Body of pancreas (tissue), 4 donors: ENCODE data around the gene ZNF581. TPM values are rescaled to one million over a fixed set of nuclear protein-coding genes. Genes with fewer than 3 reads are reported as not detected.

Source experiments
- ATAC-seq: fragments of 150-250 bp; one replicate; pipeline ENCODE4 v1.9.1; 2016
- DNase-seq, 4 donors: peaks; one replicate each; pipeline ENCODE4 v3.0.0-alpha.2; 2019
- H3K27ac ChIP-seq, 4 donors: fragments of 200-600 bp; sonication (generic); 1 replicate in 3 of 4; 2 replicates in 1 of 4; pipeline versions ENCODE4 v1.5.1 to v1.6.1; 2016 to 2019; ENCODE audit warnings: mild to moderate bottlenecking in 1 of 4, mixed read lengths in 1 of 4, moderate library complexity in 1 of 4
- H3K27me3 ChIP-seq, 2 donors: fragments of 200-600 bp; sonication (generic); one replicate each; pipeline ENCODE4 v1.6.0; 2016; ENCODE audit warnings: mild to moderate bottlenecking in 1 of 2
- H3K36me3 ChIP-seq, 2 donors: fragments of 200-600 bp; sonication (generic); replicated peaks in 1 of 2; 2 replicates each; pipeline ENCODE4 v1.5.1; 2016; ENCODE audit warnings: low read depth in 2 of 2; ENCODE audit not compliant: insufficient read depth in 1 of 2
- H3K4me1 ChIP-seq: fragments of 200-600 bp; sonication (generic); one replicate; pipeline ENCODE4 v1.6.0; 2016
- H3K4me3 ChIP-seq, 2 donors: fragments of 200-600 bp; sonication (generic); 1 replicate in 1 of 2; 2 replicates in 1 of 2; pipeline ENCODE4 v1.5.1; 2016 to 2019
- H3K9me3 ChIP-seq, 3 donors: fragments of 200-600 bp; sonication (generic); 1 replicate in 2 of 3; 2 replicates in 1 of 3; pipeline ENCODE4 v1.5.1; 2016
- POLR2A ChIP-seq, 3 donors: fragments of 450-650 bp; IDR thresholded peaks; one replicate each; pipeline ENCODE4 v1.6.1; 2016; ENCODE audit warnings: antibody characterized with exemption in 3 of 3, mild to moderate bottlenecking in 2 of 3
- WGBS, 2 donors: methylation state at CpG; one replicate each; pipeline ENCODE4 v1.1.5; 2017; 5-methylcytosine and 5-hydroxymethylcytosine counted together
- intact Hi-C: fragments of 100-400 bp; cut with DNase I; formaldehyde crosslinking; loops from one replicate; pipeline ENCODE4 v1.15.1; 2023
- total RNA-seq, 2 donors: library from RNA; depleted of rRNA; stranded (reverse); fragments of >200 nt; gene quantifications; one replicate each; pipeline ENCODE4 v1.1.0, GENCODE V29; 2016
- TF ChIP-seq, protein P1 (sequence below), 7 experiments: fragments of 450-650 bp in 4 of 7; fragments of 200-600 bp in 3 of 7; sonication (generic) in 3 of 7; IDR thresholded peaks; one replicate each; pipeline ENCODE4 v1.5.1; 2016 to 2019; ENCODE audit warnings: antibody characterized with exemption in 7 of 7

ZNF581 gene
- total RNA-seq, 2 donors from 2014 or later: 16.8 to 20.2 TPM

DNA sequence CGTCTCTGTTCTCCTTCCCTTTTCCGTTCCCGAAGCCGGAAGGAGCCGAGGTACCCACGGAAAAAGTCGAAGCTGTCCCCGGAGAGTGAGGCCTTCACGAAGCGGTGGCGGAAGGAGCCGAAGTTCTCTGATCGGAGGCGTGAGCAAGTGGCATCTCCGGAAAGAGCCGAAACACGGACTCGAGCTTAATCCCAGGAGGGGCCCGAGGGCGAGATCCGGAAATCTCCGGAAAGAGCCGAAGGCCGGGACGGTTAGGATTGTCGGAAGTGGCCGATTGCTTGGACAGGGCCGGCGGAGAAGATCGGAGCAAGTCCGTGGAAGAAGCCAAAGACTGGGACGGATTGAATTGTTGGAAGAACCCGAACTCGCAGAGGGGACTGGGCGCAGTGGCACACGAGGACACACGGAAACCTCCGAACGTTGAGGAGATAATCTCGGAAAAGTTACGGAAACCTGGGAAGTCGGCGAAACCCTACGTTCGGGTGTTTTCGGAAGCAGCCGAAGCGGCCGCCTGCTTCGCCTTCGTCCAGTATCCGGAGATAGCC, 10.9 kb downstream of the ZNF581 start:
- peak; percentile 98 to 100 (median 100) for DNase-seq
- WGBS, 2 donors: 0 to 1% methylated on average over 41 to 51 of the region's 52 CpGs
- TF ChIP-seq, protein P1, sequence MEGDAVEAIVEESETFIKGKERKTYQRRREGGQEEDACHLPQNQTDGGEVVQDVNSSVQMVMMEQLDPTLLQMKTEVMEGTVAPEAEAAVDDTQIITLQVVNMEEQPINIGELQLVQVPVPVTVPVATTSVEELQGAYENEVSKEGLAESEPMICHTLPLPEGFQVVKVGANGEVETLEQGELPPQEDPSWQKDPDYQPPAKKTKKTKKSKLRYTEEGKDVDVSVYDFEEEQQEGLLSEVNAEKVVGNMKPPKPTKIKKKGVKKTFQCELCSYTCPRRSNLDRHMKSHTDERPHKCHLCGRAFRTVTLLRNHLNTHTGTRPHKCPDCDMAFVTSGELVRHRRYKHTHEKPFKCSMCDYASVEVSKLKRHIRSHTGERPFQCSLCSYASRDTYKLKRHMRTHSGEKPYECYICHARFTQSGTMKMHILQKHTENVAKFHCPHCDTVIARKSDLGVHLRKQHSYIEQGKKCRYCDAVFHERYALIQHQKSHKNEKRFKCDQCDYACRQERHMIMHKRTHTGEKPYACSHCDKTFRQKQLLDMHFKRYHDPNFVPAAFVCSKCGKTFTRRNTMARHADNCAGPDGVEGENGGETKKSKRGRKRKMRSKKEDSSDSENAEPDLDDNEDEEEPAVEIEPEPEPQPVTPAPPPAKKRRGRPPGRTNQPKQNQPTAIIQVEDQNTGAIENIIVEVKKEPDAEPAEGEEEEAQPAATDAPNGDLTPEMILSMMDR (IDR thresholded peaks at IDR 0.05): no peak
- TF ChIP-seq POLR2A (IDR thresholded peaks at IDR 0.05): no peak
- peak; percentile 85 for ATAC-seq
- Histone ChIP-seq H3K4me3 (peak overlapping the region; percentile 31 to 100), H3K27ac (peak overlapping the region; percentile 99 to 100 (median 99)), H3K36me3 (no peaks in the 10 kb centered on the region), H3K4me1 (peaks cover 44% of the 10 kb centered on the region), H3K27me3 (no peaks in the 10 kb centered on the region), H3K9me3 (no peaks in the 10 kb centered on the region)
- intact Hi-C loops: no loop called here

DNA sequence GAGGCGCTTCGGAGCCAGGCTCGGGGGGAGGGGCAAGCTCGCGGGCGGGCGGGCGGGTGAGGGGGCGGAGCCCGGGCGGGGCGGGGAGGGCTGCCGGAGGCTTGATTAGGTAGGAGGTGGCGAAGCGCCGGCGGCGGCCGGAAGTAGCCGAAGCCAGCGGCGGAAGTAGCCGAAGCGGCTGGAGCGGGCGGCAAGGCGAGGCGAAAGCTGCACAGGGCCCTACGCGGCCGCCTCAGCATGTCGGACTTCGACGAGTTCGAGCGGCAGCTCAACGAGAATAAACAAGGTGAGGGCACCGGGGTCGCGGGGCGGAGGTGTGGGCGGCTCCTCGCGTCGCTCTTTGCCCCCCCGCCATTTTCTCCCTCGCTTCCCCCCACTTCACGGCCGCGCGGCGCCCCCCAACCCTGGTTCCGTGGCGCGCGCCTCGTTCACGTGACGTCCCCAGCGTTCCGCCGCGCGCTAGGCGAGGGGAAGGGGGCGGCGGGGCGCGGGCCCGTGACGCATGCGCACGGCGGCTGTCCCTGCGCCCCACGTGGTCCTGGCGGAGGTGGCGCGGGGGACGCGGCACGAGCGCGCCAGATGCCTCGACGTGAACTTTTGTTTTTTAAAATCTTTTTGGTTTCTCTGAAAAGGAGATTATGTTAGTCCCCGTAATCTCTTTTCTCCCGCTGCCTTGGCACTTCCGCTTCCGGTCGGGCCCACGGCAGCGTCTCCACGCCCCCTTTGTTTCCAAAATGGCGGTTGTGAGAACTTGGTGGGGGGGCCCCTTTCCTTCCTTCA, 11.6 kb downstream of the ZNF581 start, which contains the start of gene U2AF2:
Gene U2AF2 (plus strand): TSS at position 168 of the 780 bp plus-strand sequence. CDS start 70 bp downstream, at position 238.
- no peaks in the 10 kb centered on the region for H3K9me3 ChIP-seq
- H3K36me3 ChIP-seq: peaks cover 0 to 2% of the 10 kb centered on the region in 2 donors
- WGBS, 2 donors: 0% methylated on average over 10 to 83 of the region's 95 CpGs
- TF ChIP-seq, protein P1 (IDR thresholded peaks at IDR 0.05): peak in 1 of 7 experiments; percentile 2
- TF ChIP-seq POLR2A (IDR thresholded peaks at IDR 0.05): peak; percentile 49 to 83 (median 75)
- H3K27ac ChIP-seq: peak within 1 kb of the TSS; percentile 99 to 100 (median 99)
- peak; percentile 68 for ATAC-seq
- peaks cover 44% of the 10 kb centered on the region for H3K4me1 ChIP-seq
- no peaks in the 10 kb centered on the region for H3K27me3 ChIP-seq
- intact Hi-C loops: no loop called here
- peak within 1 kb of the TSS; percentile 77 to 100 for H3K4me3 ChIP-seq
- DNase-seq: peak; percentile 96 to 97 (median 97)

DNA sequence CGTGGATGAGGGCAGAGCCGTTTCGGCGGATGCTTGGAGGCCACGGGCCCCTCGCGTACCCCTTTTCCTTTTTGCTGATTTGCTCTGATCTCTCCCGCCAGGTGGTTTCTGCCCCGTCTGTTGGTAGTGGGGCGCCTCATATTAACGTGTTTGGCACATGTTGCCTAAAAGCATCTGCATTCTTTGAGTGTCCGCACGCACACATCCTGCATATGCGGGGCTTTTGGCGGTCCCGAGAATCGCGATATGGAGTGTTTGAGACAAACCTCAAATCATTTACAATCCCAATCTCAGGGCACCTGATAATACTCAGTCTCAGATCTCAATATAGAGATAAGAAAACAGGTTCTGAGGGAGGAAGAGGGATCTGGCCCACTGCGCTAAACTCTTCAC, 12.2 kb downstream of the ZNF581 start:
- no peak for DNase-seq
- Histone ChIP-seq H3K4me1 (peaks cover 44% of the 10 kb centered on the region), H3K36me3 (peaks cover 0 to 3% of the 10 kb centered on the region in 2 donors), H3K4me3 (peak overlapping the region; percentile 77 to 100), H3K9me3 (no peaks in the 10 kb centered on the region), H3K27ac (peak overlapping the region in 3 of 4 donors; percentile 99 to 100 (median 99)), H3K27me3 (no peaks in the 10 kb centered on the region)
- TF ChIP-seq POLR2A (IDR thresholded peaks at IDR 0.05): no peak
- TF ChIP-seq, protein P1 (IDR thresholded peaks at IDR 0.05): no peak
- ATAC-seq: no peak
- intact Hi-C loops: no loop called here
- 0% methylated on average over 14 to 19 of the region's 19 CpGs for WGBS, 2 donors

DNA sequence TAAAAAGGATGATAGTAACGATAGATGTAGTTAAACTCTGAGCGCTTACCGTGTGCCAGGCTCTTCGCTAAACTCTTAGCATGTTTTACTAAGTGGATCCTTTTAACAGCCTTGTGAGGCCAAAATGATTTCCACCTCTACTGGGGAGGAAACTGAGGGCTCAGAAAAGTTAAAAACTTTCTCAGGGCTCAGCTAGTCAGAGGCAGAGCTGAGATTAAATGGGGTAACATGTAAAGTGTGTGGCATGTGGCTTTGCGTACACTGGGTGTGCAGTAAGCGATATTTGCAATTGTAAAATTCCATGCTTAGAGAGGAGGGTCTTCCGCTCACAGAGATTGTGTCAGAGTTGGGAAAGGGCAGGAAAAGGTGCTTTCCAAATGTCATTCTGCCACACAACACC, 13.1 kb downstream of the ZNF581 start:
- ATAC-seq: no peak
- Histone ChIP-seq H3K4me1 (peaks cover 44% of the 10 kb centered on the region), H3K36me3 (peaks cover 0 to 9% of the 10 kb centered on the region in 2 donors), H3K27ac (peak overlapping the region in 1 of 4 donors; percentile 30), H3K27me3 (no peaks in the 10 kb centered on the region), H3K4me3 (no peak overlapping the region), H3K9me3 (no peaks in the 10 kb centered on the region)
- 35 to 37% methylated on average over 7 of the region's 7 CpGs for WGBS, 2 donors
- TF ChIP-seq, protein P1 (IDR thresholded peaks at IDR 0.05): no peak
- TF ChIP-seq POLR2A (IDR thresholded peaks at IDR 0.05): no peak
- intact Hi-C loops: no loop called here
- no peak for DNase-seq
